Natural killer cell (primary cell): ENCODE data around the gene ROR1. TPM values are rescaled to one million over a fixed set of nuclear protein-coding genes. Genes with fewer than 3 reads are reported as not detected.

Experiments used
- ATAC-seq, 3 donors: fragments of 150-1000 bp in 2 of 3; fragments of 200-7000 bp in 1 of 3; cut with Tn5 transposase; 1 replicate in 1 of 3; 2 replicates in 2 of 3; pipeline ENCODE4 v1.10.0; 2021; ENCODE audit warnings: mild to moderate bottlenecking in 2 of 3, moderate library complexity in 2 of 3
- DNase-seq, 2 donors: peaks; one replicate each; pipeline versions ENCODE4 v3.0.0 to v3.0.0-alpha.2; 2013 to 2021; ENCODE audit warnings: mixed read lengths in 1 of 2
- H3K27ac ChIP-seq: one replicate; pipeline ENCODE4 v1.5.1; 2013; ENCODE audit warnings: mild to moderate bottlenecking, low read length
- H3K27me3 ChIP-seq: one replicate; pipeline ENCODE4 v1.6.1; 2013; ENCODE audit warnings: low read length; ENCODE audit not compliant: control insufficient read depth, insufficient read depth
- H3K36me3 ChIP-seq: one replicate; pipeline ENCODE4 v1.6.1; 2013; ENCODE audit warnings: low read length; ENCODE audit not compliant: control insufficient read depth, insufficient read depth
- H3K4me1 ChIP-seq: one replicate; pipeline ENCODE4 v1.6.1; 2013; ENCODE audit warnings: low read length; ENCODE audit not compliant: control insufficient read depth, insufficient read depth
- H3K4me3 ChIP-seq: one replicate; pipeline ENCODE4 v1.5.1; 2013; ENCODE audit warnings: low read length
- H3K9me3 ChIP-seq: one replicate; pipeline ENCODE4 v1.6.1; 2013; ENCODE audit warnings: low read length; ENCODE audit not compliant: control insufficient read depth, insufficient read depth
- H3K27ac Mint-ChIP-seq, 2 donors: one replicate each; pipeline ENCODE4 v1.8.0; 2022; ENCODE audit warnings: mild to moderate bottlenecking in 2 of 2, mixed read lengths in 2 of 2, moderate library complexity in 1 of 2
- H3K27me3 Mint-ChIP-seq, 2 donors: one replicate each; pipeline ENCODE4 v1.8.0; 2022; ENCODE audit warnings: low read depth in 2 of 2, mixed read lengths in 2 of 2
- H3K36me3 Mint-ChIP-seq: one replicate; pipeline ENCODE4 v1.8.0; 2022; ENCODE audit warnings: mixed read lengths
- H3K4me1 Mint-ChIP-seq, 2 donors: one replicate each; pipeline ENCODE4 v1.8.0; 2022; ENCODE audit warnings: mixed read lengths in 2 of 2
- H3K4me3 Mint-ChIP-seq: one replicate; pipeline ENCODE4 v1.8.0; 2022; ENCODE audit warnings: mild to moderate bottlenecking, moderate library complexity, mixed read lengths
- H3K9me3 Mint-ChIP-seq, 2 donors: one replicate each; pipeline ENCODE4 v1.8.0; 2022; ENCODE audit warnings: mixed read lengths in 2 of 2
- CTCF ChIP-seq: fragments of 200-600 bp; IDR thresholded peaks from one replicate; pipeline ENCODE4 v1.8.0; 2022; ENCODE audit warnings: antibody characterized with exemption
- WGBS: methylation state at CpG from one replicate; pipeline ENCODE4 v1.1.7; 2013; ENCODE audit warnings: missing lambda C conversion rate; ENCODE audit not compliant: insufficient coverage; 5-methylcytosine and 5-hydroxymethylcytosine counted together
- intact Hi-C: fragments of 100-400 bp; cut with micrococcal nuclease; formaldehyde crosslinking; loops from one replicate; pipeline ENCODE4 v1.14.2; 2022
- total RNA-seq, 4 donors: library from RNA; stranded (reverse); fragments of 120-200 nt in 1 of 4; gene quantifications; one replicate each; pipeline versions ENCODE4 v1.2.3 to v1.2.4, GENCODE V29; 2013 to 2022

ROR1 gene
- total RNA-seq, 3 donors from 2014 or later (not counting 1 experiment from before 2014, with no cell fraction given) = 0.05 to 0.35 (median 0.27) TPM

GRCh38 chr1:63980740-63981407, 207.1 kb downstream of the ROR1 start:
- ATAC-seq (no peak), DNase-seq (no peak)
- Mint-ChIP-seq H3K4me3 (no peak overlapping the region), H3K4me1 (no peaks in the 10 kb centered on the region), H3K9me3 (no peaks in the 10 kb centered on the region), H3K27me3 (peaks cover 4 to 14% of the 10 kb centered on the region in 2 donors), H3K36me3 (no peaks in the 10 kb centered on the region), H3K27ac (no peak overlapping the region)
- intact Hi-C loops = no loop called here
- H3K27ac ChIP-seq = no peak overlapping the region
- H3K27me3 ChIP-seq = no peaks in the 10 kb centered on the region
- H3K9me3 ChIP-seq = no peaks in the 10 kb centered on the region
- no peak for TF ChIP-seq CTCF
- no peaks in the 10 kb centered on the region for H3K36me3 ChIP-seq
- 96% methylated on average over 2 of the region's 3 CpGs for WGBS
- no peak overlapping the region for H3K4me3 ChIP-seq
- no peaks in the 10 kb centered on the region for H3K4me1 ChIP-seq

- WGBS = 67% methylated on average over 1 of the region's 1 CpG
- DNase-seq = no peak
- H3K4me1 Mint-ChIP-seq = no peaks in the 10 kb centered on the region
- Histone ChIP-seq H3K27me3 (no peaks in the 10 kb centered on the region), H3K4me3 (no peak overlapping the region), H3K9me3 (no peaks in the 10 kb centered on the region), H3K36me3 (no peaks in the 10 kb centered on the region), H3K27ac (no peak overlapping the region), H3K4me1 (no peaks in the 10 kb centered on the region)
- no peaks in the 10 kb centered on the region for H3K36me3 Mint-ChIP-seq
- intact Hi-C loops = no loop called here
- no peak for TF ChIP-seq CTCF
- ATAC-seq = no peak
- no peak overlapping the region for H3K4me3 Mint-ChIP-seq
- H3K27ac Mint-ChIP-seq = no peak overlapping the region
- peaks cover 9 to 14% of the 10 kb centered on the region in 2 donors for H3K27me3 Mint-ChIP-seq
- no peaks in the 10 kb centered on the region for H3K9me3 Mint-ChIP-seq
Observed at GRCh38 chr1:63981408-63981773, 207.6 kb downstream of the ROR1 start.

- intact Hi-C loops = no loop called here
- H3K4me3 Mint-ChIP-seq = no peak overlapping the region
- H3K4me1 ChIP-seq = no peaks in the 10 kb centered on the region
Observed at GRCh38 chr1:63982201-63982600, 208.4 kb downstream of the ROR1 start.

More at GRCh38 chr1:63982201-63982600, 208.4 kb downstream of the ROR1 start:
- Mint-ChIP-seq H3K27ac (no peak overlapping the region), H3K4me1 (no peaks in the 10 kb centered on the region), H3K27me3 (peaks cover 5 to 14% of the 10 kb centered on the region in 2 donors), H3K9me3 (no peaks in the 10 kb centered on the region), H3K36me3 (no peaks in the 10 kb centered on the region)
- ATAC-seq (no peak), DNase-seq (no peak)
- H3K27me3 ChIP-seq = no peaks in the 10 kb centered on the region
- no peaks in the 10 kb centered on the region for H3K36me3 ChIP-seq
- no peak overlapping the region for H3K4me3 ChIP-seq
- no peak for TF ChIP-seq CTCF
- no peak overlapping the region for H3K27ac ChIP-seq
- WGBS = 100% methylated on average over 1 of the region's 3 CpGs
- no peaks in the 10 kb centered on the region for H3K9me3 ChIP-seq
